ENCODE data around the gene MOV10.

- TF ChIP-seq, protein P1, sequence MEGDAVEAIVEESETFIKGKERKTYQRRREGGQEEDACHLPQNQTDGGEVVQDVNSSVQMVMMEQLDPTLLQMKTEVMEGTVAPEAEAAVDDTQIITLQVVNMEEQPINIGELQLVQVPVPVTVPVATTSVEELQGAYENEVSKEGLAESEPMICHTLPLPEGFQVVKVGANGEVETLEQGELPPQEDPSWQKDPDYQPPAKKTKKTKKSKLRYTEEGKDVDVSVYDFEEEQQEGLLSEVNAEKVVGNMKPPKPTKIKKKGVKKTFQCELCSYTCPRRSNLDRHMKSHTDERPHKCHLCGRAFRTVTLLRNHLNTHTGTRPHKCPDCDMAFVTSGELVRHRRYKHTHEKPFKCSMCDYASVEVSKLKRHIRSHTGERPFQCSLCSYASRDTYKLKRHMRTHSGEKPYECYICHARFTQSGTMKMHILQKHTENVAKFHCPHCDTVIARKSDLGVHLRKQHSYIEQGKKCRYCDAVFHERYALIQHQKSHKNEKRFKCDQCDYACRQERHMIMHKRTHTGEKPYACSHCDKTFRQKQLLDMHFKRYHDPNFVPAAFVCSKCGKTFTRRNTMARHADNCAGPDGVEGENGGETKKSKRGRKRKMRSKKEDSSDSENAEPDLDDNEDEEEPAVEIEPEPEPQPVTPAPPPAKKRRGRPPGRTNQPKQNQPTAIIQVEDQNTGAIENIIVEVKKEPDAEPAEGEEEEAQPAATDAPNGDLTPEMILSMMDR (IDR thresholded peaks at IDR 0.05), result no peak
- no peak for TF ChIP-seq POLR2A (IDR thresholded peaks at IDR 0.05; ENCODE audit: low read depth)
- no peak for TF ChIP-seq POLR2AphosphoS5 (IDR thresholded peaks at IDR 0.05)
Observed at GRCh38 chr1:112704391-112704933, 30.0 kb downstream of the MOV10 start.
